ENCODE measurements around the gene ITGA11. TPM values are rescaled to one million over a fixed set of nuclear protein-coding genes. Genes with fewer than 3 reads are reported as not detected.
A peak's percentile ranks its signal among the peaks of the same experiment; 100 is the strongest.

The ITGA11 gene
- total and polyA plus RNA-seq, 10 donors = 0.27 to 17.2 (median 5.8) TPM

- no peak for TF ChIP-seq POLR2A (IDR thresholded peaks at IDR 0.05)
- no peak for TF ChIP-seq POLR2AphosphoS5 (IDR thresholded peaks at IDR 0.05)
- TF ChIP-seq, protein P1, sequence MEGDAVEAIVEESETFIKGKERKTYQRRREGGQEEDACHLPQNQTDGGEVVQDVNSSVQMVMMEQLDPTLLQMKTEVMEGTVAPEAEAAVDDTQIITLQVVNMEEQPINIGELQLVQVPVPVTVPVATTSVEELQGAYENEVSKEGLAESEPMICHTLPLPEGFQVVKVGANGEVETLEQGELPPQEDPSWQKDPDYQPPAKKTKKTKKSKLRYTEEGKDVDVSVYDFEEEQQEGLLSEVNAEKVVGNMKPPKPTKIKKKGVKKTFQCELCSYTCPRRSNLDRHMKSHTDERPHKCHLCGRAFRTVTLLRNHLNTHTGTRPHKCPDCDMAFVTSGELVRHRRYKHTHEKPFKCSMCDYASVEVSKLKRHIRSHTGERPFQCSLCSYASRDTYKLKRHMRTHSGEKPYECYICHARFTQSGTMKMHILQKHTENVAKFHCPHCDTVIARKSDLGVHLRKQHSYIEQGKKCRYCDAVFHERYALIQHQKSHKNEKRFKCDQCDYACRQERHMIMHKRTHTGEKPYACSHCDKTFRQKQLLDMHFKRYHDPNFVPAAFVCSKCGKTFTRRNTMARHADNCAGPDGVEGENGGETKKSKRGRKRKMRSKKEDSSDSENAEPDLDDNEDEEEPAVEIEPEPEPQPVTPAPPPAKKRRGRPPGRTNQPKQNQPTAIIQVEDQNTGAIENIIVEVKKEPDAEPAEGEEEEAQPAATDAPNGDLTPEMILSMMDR (IDR thresholded peaks at IDR 0.05 in 8 of 11, conservative IDR thresholded peaks at IDR 0.05 in 3 of 11) = no peak
- H3K36me3 ChIP-seq = no peaks in the 10 kb centered on the region
- intact Hi-C loops (cut with DNase I; ENCODE audit: low total_unique reads) = no loop called here
- 77 to 89% (median 84%) methylated on average over 3 of the region's 3 CpGs for WGBS, 5 donors
- H3K9me3 ChIP-seq = no peaks in the 10 kb centered on the region
- no peak overlapping the region for H3K4me3 ChIP-seq
- no peak overlapping the region for H3K27ac ChIP-seq
- H3K4me1 ChIP-seq = peaks cover 0 to 25% (median 7%) of the 10 kb centered on the region in 6 donors
- no peaks in the 10 kb centered on the region for H3K27me3 ChIP-seq (replicated peaks in 1 of 7)
- no peak for DNase-seq
These were observed 14.9 kb downstream of the ITGA11 start for GRCh38 chr15:68417051-68417450.

- intact Hi-C loops (cut with DNase I; ENCODE audit: low total_unique reads) = no loop called here
- Histone ChIP-seq H3K4me3 (no peak overlapping the region), H3K36me3 (no peaks in the 10 kb centered on the region), H3K4me1 (peaks cover 0 to 25% (median 7%) of the 10 kb centered on the region in 6 donors), H3K9me3 (no peaks in the 10 kb centered on the region), H3K27ac (no peak overlapping the region), H3K27me3 (replicated peaks in 1 of 7) (no peaks in the 10 kb centered on the region)
- TF ChIP-seq, protein P1 (IDR thresholded peaks at IDR 0.05 in 8 of 11, conservative IDR thresholded peaks at IDR 0.05 in 3 of 11) = no peak
- TF ChIP-seq POLR2A (IDR thresholded peaks at IDR 0.05) = no peak
- TF ChIP-seq POLR2AphosphoS5 (IDR thresholded peaks at IDR 0.05) = no peak
- WGBS, 5 donors = 82 to 94% (median 91%) methylated on average over 4 of the region's 4 CpGs
- no peak for DNase-seq
These were observed 15.8 kb downstream of the ITGA11 start for GRCh38 chr15:68416158-68416535.

- intact Hi-C loops (cut with DNase I; ENCODE audit: low total_unique reads) = no loop called here
- H3K27ac ChIP-seq = no peak overlapping the region
- no peaks in the 10 kb centered on the region for H3K9me3 ChIP-seq
- 56 to 87% (median 78%) methylated on average over 6 of the region's 6 CpGs for WGBS, 5 donors
- H3K27me3 ChIP-seq (replicated peaks in 1 of 7) = no peaks in the 10 kb centered on the region
- no peak for TF ChIP-seq POLR2AphosphoS5 (IDR thresholded peaks at IDR 0.05)
- TF ChIP-seq, protein P1 (IDR thresholded peaks at IDR 0.05 in 8 of 11, conservative IDR thresholded peaks at IDR 0.05 in 3 of 11) = no peak
- TF ChIP-seq POLR2A (IDR thresholded peaks at IDR 0.05) = no peak
- H3K4me1 ChIP-seq = peaks cover 0 to 25% (median 7%) of the 10 kb centered on the region in 6 donors
- H3K4me3 ChIP-seq = no peak overlapping the region
- no peaks in the 10 kb centered on the region for H3K36me3 ChIP-seq
- no peak for DNase-seq
These were observed 16.3 kb downstream of the ITGA11 start for GRCh38 chr15:68415501-68416157.

- H3K27ac ChIP-seq = peak overlapping the region in 1 of 8 donors; percentile 64
- WGBS, 5 donors = 77 to 94% (median 92%) methylated on average over 7 of the region's 7 CpGs
- DNase-seq = no peak
- intact Hi-C loops (cut with DNase I; ENCODE audit: low total_unique reads) = no loop called here
- H3K36me3 ChIP-seq = no peaks in the 10 kb centered on the region
- H3K4me3 ChIP-seq = no peak overlapping the region
- no peaks in the 10 kb centered on the region for H3K27me3 ChIP-seq (replicated peaks in 1 of 7)
- no peak for TF ChIP-seq POLR2AphosphoS5 (IDR thresholded peaks at IDR 0.05)
- TF ChIP-seq, protein P1 (IDR thresholded peaks at IDR 0.05 in 8 of 11, conservative IDR thresholded peaks at IDR 0.05 in 3 of 11) = no peak
- H3K9me3 ChIP-seq = no peaks in the 10 kb centered on the region
- peaks cover 0 to 25% (median 7%) of the 10 kb centered on the region in 6 donors for H3K4me1 ChIP-seq
These were observed 16.9 kb downstream of the ITGA11 start for GRCh38 chr15:68415061-68415460.

Data from spleen (tissue), 11 donors.